HG03097 (cell line): ENCODE data around the gene CLSTN2.

Experiments used
- ATAC-seq: cut with Tn5 transposase; IDR thresholded peaks from one replicate; pipeline ENCODE4 v1.9.1; 2021; ENCODE audit not compliant: unreplicated experiment, low FRiP score

The CLSTN2 gene

GRCh38 chr3:140363801-140364200 lies 428.8 kb downstream of the CLSTN2 start:
- no peak for ATAC-seq

GRCh38 chr3:140365872-140366697 lies 431.1 kb downstream of the CLSTN2 start:
- ATAC-seq = no peak

GRCh38 chr3:140368223-140368811 lies 433.3 kb downstream of the CLSTN2 start:
- ATAC-seq = no peak

GRCh38 chr3:140370686-140371085 lies 435.7 kb downstream of the CLSTN2 start:
- no peak for ATAC-seq

GRCh38 chr3:140373234-140373633 lies 438.2 kb downstream of the CLSTN2 start:
- ATAC-seq = no peak

GRCh38 chr3:140375002-140375401 lies 440.0 kb downstream of the CLSTN2 start:
- ATAC-seq = no peak

GRCh38 chr3:140376136-140376889 lies 441.3 kb downstream of the CLSTN2 start:
- no peak for ATAC-seq

GRCh38 chr3:140377644-140378043 lies 442.7 kb downstream of the CLSTN2 start:
- ATAC-seq = no peak

GRCh38 chr3:140378571-140379340 lies 443.8 kb downstream of the CLSTN2 start:
- ATAC-seq = no peak

GRCh38 chr3:140384028-140384771 lies 449.2 kb downstream of the CLSTN2 start:
- no peak for ATAC-seq

- ATAC-seq = no peak
Observed at GRCh38 chr3:140384876-140385275, 449.9 kb downstream of the CLSTN2 start.

GRCh38 chr3:140386357-140387100 lies 451.5 kb downstream of the CLSTN2 start:
- no peak for ATAC-seq

GRCh38 chr3:140387244-140387643 lies 452.3 kb downstream of the CLSTN2 start:
- ATAC-seq = no peak

GRCh38 chr3:140388202-140388922 lies 453.4 kb downstream of the CLSTN2 start:
- ATAC-seq = no peak

- ATAC-seq = no peak
Observed at GRCh38 chr3:140391061-140391460, 456.1 kb downstream of the CLSTN2 start.

GRCh38 chr3:140394488-140395133 lies 459.6 kb downstream of the CLSTN2 start:
- ATAC-seq = no peak

GRCh38 chr3:140395134-140396075 lies 460.4 kb downstream of the CLSTN2 start:
- no peak for ATAC-seq
